Measurements from ENCODE around the gene MIER2. TPM values are rescaled to one million over a fixed set of nuclear protein-coding genes. Genes with fewer than 3 reads are reported as not detected.
"Not testable (repeated sequence)": the region's sequence is repeated elsewhere in the genome, so short reads cannot be mapped to it uniquely, and the experiment has no call there.

Gene MIER2
- total RNA-seq, 2 donors from 2014 or later: 17.3 to 19.1 TPM

DNA sequence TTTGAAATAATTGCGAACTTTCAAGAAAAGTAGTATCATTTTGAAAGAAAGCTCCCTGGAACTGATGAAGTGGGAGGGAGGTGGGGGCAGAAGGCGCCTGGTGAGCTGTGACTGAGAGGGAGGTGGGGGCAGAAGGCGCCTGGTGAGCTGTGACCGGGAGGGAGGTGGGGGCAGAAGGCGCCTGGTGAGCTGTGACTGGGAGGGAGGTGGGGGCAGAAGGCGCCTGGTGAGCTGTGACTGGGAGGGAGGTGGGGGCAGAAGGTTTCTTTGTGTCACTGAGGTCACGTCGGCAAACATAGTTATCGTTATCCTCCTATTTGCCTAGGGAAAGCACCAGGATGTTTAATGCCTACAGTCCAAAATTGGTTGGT lies 40.2 kb upstream of the MIER2 start:
- no peak for DNase-seq
- H3K27ac ChIP-seq: no peak overlapping the region
- intact Hi-C loops (cut with DNase I): loop anchor here (10.0 kb wide), 1 partner anchor 90 kb away; a partner anchor contains a TSS
- H3K9ac ChIP-seq (ENCODE audit: low read depth in 2 of 2, low read length in 2 of 2): no peak overlapping the region
- no peak for TF ChIP-seq CTCF (IDR thresholded peaks at IDR 0.05)
- H3K36me3 ChIP-seq: no peaks in the 10 kb centered on the region
- H3K9me3 ChIP-seq: no peaks in the 10 kb centered on the region
- H3K4me1 ChIP-seq: no peaks in the 10 kb centered on the region
- H3K4me3 ChIP-seq: no peak overlapping the region
- peaks cover 12% of the 10 kb centered on the region for H3K27me3 ChIP-seq

- TF ChIP-seq CTCF (IDR thresholded peaks at IDR 0.05): no peak
- Histone ChIP-seq H3K36me3 (no peaks in the 10 kb centered on the region), H3K4me1 (no peaks in the 10 kb centered on the region), H3K9me3 (no peaks in the 10 kb centered on the region), H3K27ac (no peak overlapping the region), H3K4me3 (no peak overlapping the region), H3K27me3 (peaks cover 12% of the 10 kb centered on the region), H3K9ac (ENCODE audit: low read depth in 2 of 2, low read length in 2 of 2) (no peak overlapping the region)
- intact Hi-C loops (cut with DNase I): loop anchor here (10.0 kb wide), 1 partner anchor 91 kb away; a partner anchor contains a TSS
- no peak for DNase-seq
Measured at GRCh38 chr19:383922-384798, 39.6 kb upstream of the MIER2 start.

- Histone ChIP-seq H3K27ac (no peak overlapping the region), H3K36me3 (no peaks in the 10 kb centered on the region), H3K4me3 (no peak overlapping the region), H3K27me3 (peaks cover 12% of the 10 kb centered on the region), H3K4me1 (no peaks in the 10 kb centered on the region), H3K9ac (ENCODE audit: low read depth in 2 of 2, low read length in 2 of 2) (no peak overlapping the region), H3K9me3 (no peaks in the 10 kb centered on the region)
- intact Hi-C loops (cut with DNase I): loop anchor here (10.0 kb wide), 1 partner anchor 92 kb away; a partner anchor contains a TSS
- no peak for TF ChIP-seq CTCF (IDR thresholded peaks at IDR 0.05)
- no peak for DNase-seq
Measured at GRCh38 chr19:383040-383439, 38.4 kb upstream of the MIER2 start.

GRCh38 chr19:382578-382977 lies 38.0 kb upstream of the MIER2 start:
- intact Hi-C loops (cut with DNase I): loop anchor here (10.0 kb wide), 1 partner anchor 92 kb away; a partner anchor contains a TSS
- DNase-seq; H3K9ac ChIP-seq (ENCODE audit: low read depth in 2 of 2, low read length in 2 of 2); H3K4me3 ChIP-seq; H3K9me3 ChIP-seq; H3K36me3 ChIP-seq; H3K4me1 ChIP-seq; H3K27ac ChIP-seq: not testable (repeated sequence)
- peaks cover 12% of the 10 kb centered on the region for H3K27me3 ChIP-seq

- H3K27ac ChIP-seq, DNase-seq: not testable (repeated sequence)
- intact Hi-C loops (cut with DNase I): loop anchor here (10.0 kb wide), 1 partner anchor 93 kb away; a partner anchor contains a TSS
Measured at GRCh38 chr19:381901-382300, 37.3 kb upstream of the MIER2 start.

DNA sequence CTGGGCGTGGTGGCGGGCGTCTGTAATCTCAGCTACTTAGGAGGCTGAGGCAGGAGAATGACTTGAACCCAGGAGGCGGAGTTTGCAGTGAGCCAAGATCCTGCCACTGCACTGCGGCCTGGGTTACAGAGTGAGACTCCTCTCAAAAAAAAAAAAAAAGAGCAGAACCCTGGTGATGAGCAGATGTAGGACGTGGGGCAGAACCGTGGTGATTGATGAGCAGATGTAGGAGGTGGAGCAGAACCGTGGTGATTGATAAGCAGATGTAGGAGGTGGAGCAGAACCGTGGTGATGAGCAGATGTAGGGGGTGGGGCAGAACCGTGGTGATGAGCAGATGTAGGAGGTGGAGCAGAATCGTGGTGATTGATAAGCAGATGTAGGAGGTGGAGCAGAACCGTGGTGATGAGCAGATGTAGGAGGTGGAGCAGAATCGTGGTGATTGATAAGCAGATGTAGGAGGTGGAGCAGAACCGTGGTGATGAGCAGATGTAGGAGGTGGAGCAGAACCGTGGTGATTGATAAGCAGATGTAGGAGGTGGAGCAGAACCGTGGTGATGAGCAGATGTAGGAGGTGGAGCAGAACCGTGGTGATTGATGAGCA lies 36.1 kb upstream of the MIER2 start:
- intact Hi-C loops (cut with DNase I): loop anchor here (10.0 kb wide), 1 partner anchor 94 kb away; a partner anchor contains a TSS
- H3K27me3 ChIP-seq: peaks cover 12% of the 10 kb centered on the region

More at GRCh38 chr19:381901-382300, 37.3 kb upstream of the MIER2 start:
- H3K4me1 ChIP-seq; H3K36me3 ChIP-seq; H3K9me3 ChIP-seq; H3K4me3 ChIP-seq; H3K9ac ChIP-seq (ENCODE audit: low read depth in 2 of 2, low read length in 2 of 2): not testable (repeated sequence)
- H3K27me3 ChIP-seq: peaks cover 12% of the 10 kb centered on the region

More for the DNA sequence above, 36.1 kb upstream of the MIER2 start:
- H3K27ac ChIP-seq; H3K4me3 ChIP-seq; H3K4me1 ChIP-seq; H3K36me3 ChIP-seq; H3K9ac ChIP-seq (ENCODE audit: low read depth in 2 of 2, low read length in 2 of 2); DNase-seq; H3K9me3 ChIP-seq: not testable (repeated sequence)
